Hepatocyte (in vitro differentiated cells): Measurements from ENCODE around the gene JMJD4. TPM values are rescaled to one million over a fixed set of nuclear protein-coding genes. Genes with fewer than 3 reads are reported as not detected.

ENCODE experiments used
- DNase-seq: peaks from one replicate; pipeline ENCODE4 v3.0.0-alpha.2; 2016; ENCODE audit warnings: low spot score
- H2AFZ ChIP-seq: fragments of 200-600 bp; sonication (generic); 2 replicates; pipeline ENCODE4 v1.6.0; 2016; ENCODE audit warnings: antibody characterized with exemption, mild to moderate bottlenecking
- H3K27ac ChIP-seq: fragments of 200-600 bp; sonication (generic); 2 replicates; pipeline ENCODE4 v1.5.1; 2016; ENCODE audit warnings: mild to moderate bottlenecking
- H3K27me3 ChIP-seq: fragments of 200-600 bp; sonication (generic); 2 replicates; pipeline ENCODE4 v1.6.1; 2016
- H3K36me3 ChIP-seq: fragments of 200-600 bp; sonication (generic); replicated peaks from 2 replicates; pipeline ENCODE4 v1.5.1; 2016; ENCODE audit warnings: low read depth; ENCODE audit not compliant: insufficient read depth
- H3K4me1 ChIP-seq: fragments of 200-600 bp; sonication (generic); 2 replicates; pipeline ENCODE4 v1.5.1; 2016; ENCODE audit warnings: mild to moderate bottlenecking, moderate library complexity; ENCODE audit not compliant: insufficient read depth
- H3K4me2 ChIP-seq: fragments of 200-600 bp; sonication (generic); 2 replicates; pipeline ENCODE4 v1.6.0; 2016
- H3K4me3 ChIP-seq: fragments of 200-600 bp; sonication (generic); 2 replicates; pipeline ENCODE4 v1.5.1; 2016; ENCODE audit warnings: mild to moderate bottlenecking
- H3K79me2 ChIP-seq: fragments of 200-600 bp; sonication (generic); 2 replicates; pipeline ENCODE4 v1.6.0; 2017; ENCODE audit warnings: mild to moderate bottlenecking
- H3K9me2 ChIP-seq: fragments of 200-600 bp; sonication (generic); replicated peaks from 2 replicates; pipeline ENCODE4 v1.6.0; 2017; ENCODE audit warnings: mild to moderate bottlenecking; ENCODE audit not compliant: insufficient read depth
- H3K9me3 ChIP-seq: fragments of 200-600 bp; sonication (generic); 2 replicates; pipeline ENCODE4 v1.5.1; 2016; ENCODE audit warnings: low read depth, mild to moderate bottlenecking
- H4K20me1 ChIP-seq: fragments of 200-600 bp; sonication (generic); 2 replicates; pipeline ENCODE4 v1.6.0; 2016; ENCODE audit warnings: mild to moderate bottlenecking; ENCODE audit not compliant: insufficient read depth, poor library complexity, severe bottlenecking
- EZH2 ChIP-seq: fragments of 200-600 bp; sonication (generic); IDR thresholded peaks from 2 replicates; pipeline ENCODE4 v1.6.1; 2016; ENCODE audit warnings: antibody characterized with exemption, mild to moderate bottlenecking, borderline replicate concordance
- EZH2phosphoT487 ChIP-seq: fragments of 200-600 bp; sonication (generic); IDR thresholded peaks from one replicate; pipeline ENCODE4 v1.6.1; 2018; ENCODE audit warnings: antibody characterized with exemption, mild to moderate bottlenecking, low read depth, moderate library complexity; ENCODE audit not compliant: unreplicated experiment, severe bottlenecking
- WGBS: methylation state at CpG from one replicate; pipeline ENCODE4 v1.1.6; 2016; ENCODE audit warnings: low lambda C conversion rate; ENCODE audit errors: missing lambda C conversion rate; 5-methylcytosine and 5-hydroxymethylcytosine counted together
- polyA plus RNA-seq: library from polyadenylated mRNA; unstranded; fragments of >200 nt; fragmentation: Nextera tagmentation; extraction: Ambion mirVana; gene quantifications from 2 replicates; pipeline ENCODE4 v1.2.1, GENCODE V29; 2016
- total RNA-seq: library from RNA; depleted of rRNA; stranded (reverse); fragments of >200 nt; gene quantifications from 2 replicates; pipeline ENCODE4 v1.2.3, GENCODE V29; 2014
- TF ChIP-seq, protein P1 (sequence below): fragments of 200-600 bp; sonication (generic); IDR thresholded peaks from 2 replicates; pipeline ENCODE4 v1.5.1; 2016; ENCODE audit warnings: antibody characterized with exemption, mild to moderate bottlenecking; ENCODE audit not compliant: poor library complexity

Gene JMJD4
- total and polyA plus RNA-seq, 2 experiments from 2014 or later = 21.3 to 31.2 TPM

GRCh38 chr1:227758366-227758765, 23.3 kb upstream of the JMJD4 start:
- TF ChIP-seq, protein P1, sequence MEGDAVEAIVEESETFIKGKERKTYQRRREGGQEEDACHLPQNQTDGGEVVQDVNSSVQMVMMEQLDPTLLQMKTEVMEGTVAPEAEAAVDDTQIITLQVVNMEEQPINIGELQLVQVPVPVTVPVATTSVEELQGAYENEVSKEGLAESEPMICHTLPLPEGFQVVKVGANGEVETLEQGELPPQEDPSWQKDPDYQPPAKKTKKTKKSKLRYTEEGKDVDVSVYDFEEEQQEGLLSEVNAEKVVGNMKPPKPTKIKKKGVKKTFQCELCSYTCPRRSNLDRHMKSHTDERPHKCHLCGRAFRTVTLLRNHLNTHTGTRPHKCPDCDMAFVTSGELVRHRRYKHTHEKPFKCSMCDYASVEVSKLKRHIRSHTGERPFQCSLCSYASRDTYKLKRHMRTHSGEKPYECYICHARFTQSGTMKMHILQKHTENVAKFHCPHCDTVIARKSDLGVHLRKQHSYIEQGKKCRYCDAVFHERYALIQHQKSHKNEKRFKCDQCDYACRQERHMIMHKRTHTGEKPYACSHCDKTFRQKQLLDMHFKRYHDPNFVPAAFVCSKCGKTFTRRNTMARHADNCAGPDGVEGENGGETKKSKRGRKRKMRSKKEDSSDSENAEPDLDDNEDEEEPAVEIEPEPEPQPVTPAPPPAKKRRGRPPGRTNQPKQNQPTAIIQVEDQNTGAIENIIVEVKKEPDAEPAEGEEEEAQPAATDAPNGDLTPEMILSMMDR = no peak
- TF ChIP-seq EZH2 (no peak), EZH2phosphoT487 (no peak)
- H3K79me2 ChIP-seq = peaks cover 28% of the 10 kb centered on the region
- H3K36me3 ChIP-seq = no peaks in the 10 kb centered on the region

GRCh38 chr1:227757781-227758180, 22.7 kb upstream of the JMJD4 start:
- WGBS = 81% methylated on average over 2 of the region's 2 CpGs
- Histone ChIP-seq H3K9me2 (no peaks in the 10 kb centered on the region), H2AFZ (no peak overlapping the region), H3K27ac (no peak overlapping the region), H3K4me3 (no peak overlapping the region), H4K20me1 (peaks cover 15% of the 10 kb centered on the region), H3K27me3 (no peaks in the 10 kb centered on the region), H3K36me3 (no peaks in the 10 kb centered on the region), H3K9me3 (no peaks in the 10 kb centered on the region), H3K79me2 (peaks cover 22% of the 10 kb centered on the region), H3K4me2 (no peak overlapping the region), H3K4me1 (peaks cover 21% of the 10 kb centered on the region)
- TF ChIP-seq EZH2phosphoT487 (no peak), EZH2 (no peak)
- TF ChIP-seq, protein P1 = no peak
- no peak for DNase-seq

More at GRCh38 chr1:227758366-227758765, 23.3 kb upstream of the JMJD4 start:
- Histone ChIP-seq H4K20me1 (peaks cover 20% of the 10 kb centered on the region), H2AFZ (no peak overlapping the region), H3K27ac (peak overlapping the region; percentile 62), H3K4me1 (peaks cover 23% of the 10 kb centered on the region), H3K4me2 (no peak overlapping the region), H3K4me3 (no peak overlapping the region), H3K27me3 (no peaks in the 10 kb centered on the region), H3K9me2 (no peaks in the 10 kb centered on the region), H3K9me3 (no peaks in the 10 kb centered on the region)
- DNase-seq = peak; percentile 45
- WGBS = 70% methylated on average over 6 of the region's 6 CpGs

DNA sequence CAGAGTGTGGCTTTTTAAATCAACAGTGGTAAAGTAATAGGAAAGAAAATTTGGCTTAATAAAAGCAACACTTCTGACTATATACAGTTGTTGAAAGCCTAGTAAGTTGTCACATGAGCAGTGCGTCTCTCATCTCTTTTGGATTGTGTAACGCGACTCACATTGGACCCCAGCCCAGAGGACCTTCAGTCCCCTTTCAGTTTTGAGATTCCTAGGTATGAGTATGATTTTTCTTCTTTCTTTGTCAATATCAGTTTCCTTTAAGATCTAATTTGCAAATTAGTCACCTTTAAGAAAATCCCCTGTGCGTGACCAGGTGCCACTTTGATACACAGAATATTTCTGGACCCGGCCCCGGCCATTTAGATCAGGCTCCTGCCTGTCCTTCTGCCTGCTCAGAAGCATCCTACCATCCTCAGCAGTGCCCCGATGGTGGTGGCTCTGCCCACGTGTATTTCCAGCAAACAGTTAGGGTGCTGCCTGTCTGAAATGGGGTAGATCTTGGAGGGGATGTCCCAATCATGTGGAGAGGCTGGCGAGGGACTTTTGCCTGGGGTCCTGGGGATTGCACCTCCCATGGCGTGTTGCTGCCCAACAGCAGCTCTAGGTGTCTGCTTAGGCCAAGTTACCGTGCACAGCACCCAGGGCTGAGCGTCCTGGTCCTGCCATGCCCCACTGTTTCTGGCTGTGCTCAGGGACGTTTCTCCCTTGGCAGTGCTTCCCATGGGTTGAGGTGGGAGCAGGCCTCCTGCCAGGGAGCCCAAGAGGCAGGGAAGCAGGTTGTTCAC, 21.3 kb upstream of the JMJD4 start:
- no peak overlapping the region for H3K27ac ChIP-seq
- peaks cover 18% of the 10 kb centered on the region for H3K4me1 ChIP-seq
- 93% methylated on average over 13 of the region's 13 CpGs for WGBS
- DNase-seq = no peak
- peaks cover 16% of the 10 kb centered on the region for H4K20me1 ChIP-seq
- H3K79me2 ChIP-seq = peaks cover 29% of the 10 kb centered on the region
- no peak overlapping the region for H3K4me3 ChIP-seq
- H3K27me3 ChIP-seq = no peaks in the 10 kb centered on the region
- no peak overlapping the region for H3K4me2 ChIP-seq
- H3K9me3 ChIP-seq = no peaks in the 10 kb centered on the region
- H3K9me2 ChIP-seq = no peaks in the 10 kb centered on the region
- H3K36me3 ChIP-seq = no peaks in the 10 kb centered on the region
- H2AFZ ChIP-seq = no peak overlapping the region
- TF ChIP-seq EZH2 (no peak), EZH2phosphoT487 (no peak)
- TF ChIP-seq, protein P1 = no peak
